Hepatocyte (in vitro differentiated cells): ENCODE data around the gene LRP1B. TPM values are rescaled to one million over a fixed set of nuclear protein-coding genes. Genes with fewer than 3 reads are reported as not detected.

Source experiments
- DNase-seq: peaks from one replicate; pipeline ENCODE4 v3.0.0-alpha.2; 2016; ENCODE audit warnings: low spot score
- H2AFZ ChIP-seq: fragments of 200-600 bp; sonication (generic); 2 replicates; pipeline ENCODE4 v1.6.0; 2016; ENCODE audit warnings: antibody characterized with exemption, mild to moderate bottlenecking
- H3K27ac ChIP-seq: fragments of 200-600 bp; sonication (generic); 2 replicates; pipeline ENCODE4 v1.5.1; 2016; ENCODE audit warnings: mild to moderate bottlenecking
- H3K27me3 ChIP-seq: fragments of 200-600 bp; sonication (generic); 2 replicates; pipeline ENCODE4 v1.6.1; 2016
- H3K36me3 ChIP-seq: fragments of 200-600 bp; sonication (generic); replicated peaks from 2 replicates; pipeline ENCODE4 v1.5.1; 2016; ENCODE audit warnings: low read depth; ENCODE audit not compliant: insufficient read depth
- H3K4me1 ChIP-seq: fragments of 200-600 bp; sonication (generic); 2 replicates; pipeline ENCODE4 v1.5.1; 2016; ENCODE audit warnings: mild to moderate bottlenecking, moderate library complexity; ENCODE audit not compliant: insufficient read depth
- H3K4me2 ChIP-seq: fragments of 200-600 bp; sonication (generic); 2 replicates; pipeline ENCODE4 v1.6.0; 2016
- H3K4me3 ChIP-seq: fragments of 200-600 bp; sonication (generic); 2 replicates; pipeline ENCODE4 v1.5.1; 2016; ENCODE audit warnings: mild to moderate bottlenecking
- H3K79me2 ChIP-seq: fragments of 200-600 bp; sonication (generic); 2 replicates; pipeline ENCODE4 v1.6.0; 2017; ENCODE audit warnings: mild to moderate bottlenecking
- H3K9me2 ChIP-seq: fragments of 200-600 bp; sonication (generic); replicated peaks from 2 replicates; pipeline ENCODE4 v1.6.0; 2017; ENCODE audit warnings: mild to moderate bottlenecking; ENCODE audit not compliant: insufficient read depth
- H3K9me3 ChIP-seq: fragments of 200-600 bp; sonication (generic); 2 replicates; pipeline ENCODE4 v1.5.1; 2016; ENCODE audit warnings: low read depth, mild to moderate bottlenecking
- H4K20me1 ChIP-seq: fragments of 200-600 bp; sonication (generic); 2 replicates; pipeline ENCODE4 v1.6.0; 2016; ENCODE audit warnings: mild to moderate bottlenecking; ENCODE audit not compliant: insufficient read depth, poor library complexity, severe bottlenecking
- CTCF ChIP-seq: fragments of 200-600 bp; sonication (generic); IDR thresholded peaks from 2 replicates; pipeline ENCODE4 v1.5.1; 2016; ENCODE audit warnings: antibody characterized with exemption, mild to moderate bottlenecking; ENCODE audit not compliant: poor library complexity
- EZH2 ChIP-seq: fragments of 200-600 bp; sonication (generic); IDR thresholded peaks from 2 replicates; pipeline ENCODE4 v1.6.1; 2016; ENCODE audit warnings: antibody characterized with exemption, mild to moderate bottlenecking, borderline replicate concordance
- EZH2phosphoT487 ChIP-seq: fragments of 200-600 bp; sonication (generic); IDR thresholded peaks from one replicate; pipeline ENCODE4 v1.6.1; 2018; ENCODE audit warnings: antibody characterized with exemption, mild to moderate bottlenecking, low read depth, moderate library complexity; ENCODE audit not compliant: unreplicated experiment, severe bottlenecking
- WGBS: methylation state at CpG from one replicate; pipeline ENCODE4 v1.1.6; 2016; ENCODE audit warnings: low lambda C conversion rate; ENCODE audit errors: missing lambda C conversion rate; 5-methylcytosine and 5-hydroxymethylcytosine counted together
- polyA plus RNA-seq: library from polyadenylated mRNA; unstranded; fragments of >200 nt; fragmentation: Nextera tagmentation; extraction: Ambion mirVana; gene quantifications from 2 replicates; pipeline ENCODE4 v1.2.1, GENCODE V29; 2016
- total RNA-seq: library from RNA; depleted of rRNA; stranded (reverse); fragments of >200 nt; gene quantifications from 2 replicates; pipeline ENCODE4 v1.2.3, GENCODE V29; 2014

LRP1B gene
- total and polyA plus RNA-seq, 2 experiments from 2014 or later = 0.65 to 2.0 TPM

GRCh38 chr2:142100970-142101369 is 29.8 kb downstream of the LRP1B start:
- Histone ChIP-seq H2AFZ (no peak overlapping the region), H3K4me1 (no peaks in the 10 kb centered on the region), H3K27ac (no peak overlapping the region), H3K4me3 (no peak overlapping the region), H3K36me3 (no peaks in the 10 kb centered on the region), H3K79me2 (no peaks in the 10 kb centered on the region), H3K4me2 (no peak overlapping the region), H3K9me3 (no peaks in the 10 kb centered on the region), H3K9me2 (no peaks in the 10 kb centered on the region), H3K27me3 (no peaks in the 10 kb centered on the region), H4K20me1 (no peaks in the 10 kb centered on the region)
- TF ChIP-seq EZH2 = no peak
- DNase-seq = no peak
- 100% methylated on average over 1 of the region's 1 CpG for WGBS

- no peaks in the 10 kb centered on the region for H3K36me3 ChIP-seq
- no peaks in the 10 kb centered on the region for H3K27me3 ChIP-seq
- 60% methylated on average over 4 of the region's 4 CpGs for WGBS
- H3K4me1 ChIP-seq = no peaks in the 10 kb centered on the region
- H3K79me2 ChIP-seq = no peaks in the 10 kb centered on the region
- no peaks in the 10 kb centered on the region for H3K9me2 ChIP-seq
- TF ChIP-seq CTCF (no peak), EZH2 (no peak), EZH2phosphoT487 (no peak)
- H3K9me3 ChIP-seq = no peaks in the 10 kb centered on the region
- DNase-seq = no peak
- H3K4me3 ChIP-seq = no peak overlapping the region
- no peak overlapping the region for H3K27ac ChIP-seq
- no peaks in the 10 kb centered on the region for H4K20me1 ChIP-seq
- no peak overlapping the region for H2AFZ ChIP-seq
- no peak overlapping the region for H3K4me2 ChIP-seq
Observed at GRCh38 chr2:142100139-142100873, 30.5 kb downstream of the LRP1B start.

- Histone ChIP-seq H3K27ac (no peak overlapping the region), H3K4me1 (no peaks in the 10 kb centered on the region), H3K4me2 (no peak overlapping the region), H3K9me3 (no peaks in the 10 kb centered on the region), H3K9me2 (no peaks in the 10 kb centered on the region), H3K79me2 (no peaks in the 10 kb centered on the region), H3K27me3 (no peaks in the 10 kb centered on the region), H3K36me3 (no peaks in the 10 kb centered on the region), H3K4me3 (no peak overlapping the region), H4K20me1 (no peaks in the 10 kb centered on the region), H2AFZ (no peak overlapping the region)
- TF ChIP-seq CTCF = no peak
- TF ChIP-seq EZH2phosphoT487 = no peak
- TF ChIP-seq EZH2 = no peak
- WGBS = 65% methylated on average over 3 of the region's 3 CpGs
- no peak for DNase-seq
Observed at GRCh38 chr2:142097711-142098110, 33.1 kb downstream of the LRP1B start.

GRCh38 chr2:142095647-142096046 is 35.2 kb downstream of the LRP1B start:
- Histone ChIP-seq H3K9me2 (no peaks in the 10 kb centered on the region), H4K20me1 (no peaks in the 10 kb centered on the region), H3K4me1 (no peaks in the 10 kb centered on the region), H3K79me2 (no peaks in the 10 kb centered on the region), H3K4me3 (no peak overlapping the region), H3K36me3 (no peaks in the 10 kb centered on the region), H2AFZ (no peak overlapping the region), H3K27ac (no peak overlapping the region), H3K27me3 (no peaks in the 10 kb centered on the region), H3K9me3 (no peaks in the 10 kb centered on the region), H3K4me2 (no peak overlapping the region)
- no peak for DNase-seq
- WGBS = 84% methylated on average over 2 of the region's 2 CpGs
- TF ChIP-seq EZH2 (no peak), EZH2phosphoT487 (no peak), CTCF (no peak)
